H1 (cell line): ENCODE data around the gene PAQR4. TPM values are rescaled to one million over a fixed set of nuclear protein-coding genes. Genes with fewer than 3 reads are reported as not detected.

Experiments used
- ATF3 ChIP-seq: IDR thresholded peaks from 2 replicates; pipeline ENCODE4 v1.6.1; 2011; ENCODE audit warnings: low read depth, mild to moderate bottlenecking, low read length; ENCODE audit not compliant: insufficient read depth
- CBX8 ChIP-seq: fragments of 300-800, 300-1000 bp; sonication (generic); IDR thresholded peaks from 2 replicates; pipeline ENCODE4 v1.7.1; 2016; ENCODE audit warnings: low read depth, low read length, borderline replicate concordance
- FOSL1 ChIP-seq: IDR thresholded peaks from 2 replicates; pipeline ENCODE4 v1.6.1; 2011; ENCODE audit warnings: mild to moderate bottlenecking, low read depth, low read length, moderate library complexity; ENCODE audit not compliant: insufficient read depth
- GABPA ChIP-seq: IDR thresholded peaks from 2 replicates; pipeline ENCODE4 v1.6.1; 2011; ENCODE audit warnings: mild to moderate bottlenecking, low read length, moderate library complexity, borderline replicate concordance; ENCODE audit not compliant: insufficient read depth
- HDAC2 ChIP-seq, 2 experiments: fragments of 300-600 bp in 1 of 2; sonication (generic) in 1 of 2; IDR thresholded peaks; 2 replicates each; pipeline ENCODE4 v1.6.1; 2011 to 2012; ENCODE audit warnings: low read depth in 2 of 2, low read length in 2 of 2, mild to moderate bottlenecking in 2 of 2, moderate library complexity in 2 of 2, borderline replicate concordance in 1 of 2, inconsistent platforms in 1 of 2
- HDAC6 ChIP-seq: IDR thresholded peaks from one replicate; pipeline ENCODE4 v1.7.1; 2012; ENCODE audit warnings: low read depth, mild to moderate bottlenecking, inconsistent platforms, low read length, moderate library complexity
- KDM4A ChIP-seq: IDR thresholded peaks from one replicate; pipeline ENCODE4 v1.7.1; 2012; ENCODE audit warnings: low read depth, mild to moderate bottlenecking, moderate library complexity, low read length, inconsistent platforms; ENCODE audit not compliant: severe bottlenecking
- RFX5 ChIP-seq: IDR thresholded peaks from 2 replicates; pipeline ENCODE4 v1.6.1; 2011; ENCODE audit warnings: low read depth, low read length, improper control_type of control experiment, borderline replicate concordance
- RNF2 ChIP-seq: fragments of 200-900, 300-1000 bp; sonication (generic); IDR thresholded peaks from 2 replicates; pipeline ENCODE4 v1.7.1; 2016; ENCODE audit warnings: borderline replicate concordance, low read depth, mild to moderate bottlenecking, antibody characterized with exemption, low read length; ENCODE audit not compliant: poor library complexity, severe bottlenecking; ENCODE audit errors: missing control alignments
- polyA plus RNA-seq, 7 experiments: library from polyadenylated mRNA; depleted of rRNA in 3 of 7; stranded (reverse) in 5 of 7; unstranded in 2 of 7; fragments of >200 nt in 5 of 7; fragments of 200-250 nt in 2 of 7; gene quantifications; 1 replicate in 5 of 7; 2 replicates in 1 of 7; 4 replicates in 1 of 7; pipeline versions ENCODE4 v1.2.1 to v1.2.3, GENCODE V29; 2011 to 2013; ENCODE audit warnings: missing spikeins in 2 of 7, mixed read lengths in 2 of 7
- total RNA-seq: library from RNA; stranded (reverse); fragmentation: NEBNext Ultra II Directional; extraction: Animal tissue kit (Norgen Biotek cat#: 25700); gene quantifications from 2 replicates; pipeline ENCODE4 v1.2.1, GENCODE V29; 2021

PAQR4 gene
- total and polyA plus RNA-seq, 2 of the 8 experiments (the other 6 are each of a cell fraction or from before 2014, with no cell fraction given) = 28.2 to 34.6 TPM

DNA sequence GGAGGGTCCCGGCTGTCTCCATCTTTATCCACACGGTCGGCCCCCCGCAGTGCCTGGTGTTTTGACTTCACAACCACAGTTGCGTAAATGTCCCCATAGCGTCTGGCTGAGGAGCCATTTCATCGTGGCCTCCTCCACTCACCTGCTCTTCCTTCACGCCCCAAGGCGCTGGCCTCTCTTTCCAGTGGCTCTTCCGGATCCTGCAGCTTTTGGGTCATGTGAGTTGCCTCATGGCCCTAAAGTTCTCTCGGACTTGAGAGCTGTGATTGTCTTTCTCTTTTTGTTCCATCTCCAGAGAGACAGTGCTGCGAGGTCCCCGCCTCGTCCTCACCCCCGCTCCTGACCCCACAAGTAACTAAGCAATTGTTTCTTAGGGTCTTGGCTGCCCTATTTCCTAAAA, 34.7 kb upstream of the PAQR4 start (continued):
- TF ChIP-seq CBX8 (no peak), KDM4A (no peak), FOSL1 (no peak), HDAC2 (IDR thresholded peaks at IDR 0.05; ENCODE audit: borderline replicate concordance in 1 of 2, low read depth in 2 of 2, low read length in 2 of 2) (no peak), ATF3 (no peak), RFX5 (no peak), GABPA (no peak), RNF2 (no peak), HDAC6 (no peak)
- TF ChIP-seq, all 59 proteins: peak for 0
